DND-41 (cell line): ENCODE data around the gene ZNF581.

Source experiments
- ATAC-seq: fragments of 200-7000 bp; cut with Tn5 transposase; 3 replicates; pipeline ENCODE4 v1.9.1; 2021; ENCODE audit warnings: low read depth; ENCODE audit not compliant: insufficient read depth
- DNase-seq: peaks from one replicate; pipeline ENCODE4 v3.0.0-alpha.2; 2020
- H2AFZ ChIP-seq: 2 replicates; pipeline ENCODE4 v1.6.0; 2012; ENCODE audit warnings: low read depth, low read length
- H3K27ac ChIP-seq: 2 replicates; pipeline ENCODE4 v1.5.1; 2012; ENCODE audit warnings: low read length, inconsistent platforms
- H3K27me3 ChIP-seq: fragments of 200-600 bp; sonication (generic); 2 replicates; pipeline ENCODE4 v1.6.0; 2012; ENCODE audit warnings: low read length, mild to moderate bottlenecking, inconsistent platforms; ENCODE audit not compliant: insufficient read depth, poor library complexity
- H3K36me3 ChIP-seq: 2 replicates; pipeline ENCODE4 v1.5.1; 2012; ENCODE audit warnings: low read length, inconsistent platforms; ENCODE audit not compliant: insufficient read depth
- H3K4me1 ChIP-seq: 2 replicates; pipeline ENCODE4 v1.5.1; 2012; ENCODE audit warnings: mild to moderate bottlenecking, low read length; ENCODE audit not compliant: insufficient read depth
- H3K4me2 ChIP-seq: 2 replicates; pipeline ENCODE4 v1.6.0; 2012; ENCODE audit warnings: mild to moderate bottlenecking, moderate library complexity, low read length, inconsistent platforms; ENCODE audit not compliant: insufficient read depth
- H3K4me3 ChIP-seq, 2 experiments: fragments of 200-600 bp in 1 of 2; shearing (Covaris generic) in 1 of 2; 2 replicates each; pipeline ENCODE4 v1.5.1; 2012 to 2016; ENCODE audit warnings: inconsistent platforms in 2 of 2, low read length in 2 of 2, mild to moderate bottlenecking in 2 of 2, low read depth in 1 of 2, moderate library complexity in 1 of 2
- H3K79me2 ChIP-seq: 2 replicates; pipeline ENCODE4 v1.6.0; 2012; ENCODE audit warnings: low read length, inconsistent platforms; ENCODE audit not compliant: insufficient read depth
- H3K9ac ChIP-seq: 2 replicates; pipeline ENCODE4 v1.6.0; 2012; ENCODE audit warnings: low read depth, mild to moderate bottlenecking, inconsistent platforms, low read length, moderate library complexity
- H3K9me3 ChIP-seq: 2 replicates; pipeline ENCODE4 v1.5.1; 2012; ENCODE audit warnings: low read length, moderate library complexity, mild to moderate bottlenecking, inconsistent platforms; ENCODE audit not compliant: insufficient read depth, severe bottlenecking
- H4K20me1 ChIP-seq: 2 replicates; pipeline ENCODE4 v1.6.0; 2012; ENCODE audit warnings: low read length; ENCODE audit not compliant: insufficient read depth
- EZH2 ChIP-seq: IDR thresholded peaks from 3 replicates; pipeline ENCODE4 v1.6.1; 2012; ENCODE audit warnings: borderline replicate concordance, low read depth, mild to moderate bottlenecking, moderate library complexity, low read length, inconsistent platforms; ENCODE audit not compliant: severe bottlenecking
- TF ChIP-seq, protein P1 (sequence below): IDR thresholded peaks from 2 replicates; pipeline ENCODE4 v1.5.1; 2012; ENCODE audit warnings: borderline replicate concordance, low read length, moderate library complexity, mild to moderate bottlenecking; ENCODE audit not compliant: poor library complexity, severe bottlenecking; ENCODE audit errors: extremely low read depth

ZNF581 gene

DNA sequence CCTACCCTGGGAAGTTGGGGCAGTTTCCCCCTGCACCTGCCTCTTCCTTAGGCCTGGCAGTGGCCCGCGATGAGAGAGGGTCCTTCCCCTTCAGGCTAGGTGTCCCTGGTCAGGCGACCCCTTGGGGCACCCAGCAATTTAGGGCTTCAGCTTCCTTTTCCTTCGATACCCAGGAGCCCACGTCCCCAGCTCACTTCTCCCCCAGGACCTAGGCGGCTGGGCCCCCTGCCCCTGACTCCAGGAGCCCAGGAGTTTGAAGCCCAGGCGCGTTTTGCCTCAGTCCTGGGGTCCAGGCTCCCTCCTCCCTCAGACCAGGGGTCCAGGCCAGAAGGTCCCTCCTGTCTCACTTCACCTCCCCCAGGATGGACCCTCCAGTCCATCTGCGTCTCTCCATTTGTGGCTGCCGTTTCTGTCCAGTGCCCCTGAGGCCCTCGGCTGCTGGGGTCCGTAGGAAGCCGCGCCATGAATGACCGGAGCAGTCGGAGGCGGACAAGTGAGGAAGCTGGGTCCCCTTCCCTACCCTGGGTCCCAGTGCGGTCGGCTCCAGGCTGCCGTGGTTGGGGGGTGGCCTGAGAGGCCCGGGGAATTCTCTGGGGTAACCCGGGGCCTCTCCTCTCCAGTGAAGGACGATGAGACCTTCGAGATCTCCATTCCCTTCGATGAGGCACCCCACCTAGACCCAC lies 5.3 kb downstream of the ZNF581 start:
- Histone ChIP-seq H3K9ac (peak overlapping the region; percentile 96), H3K4me3 (peak overlapping the region; percentile 70 to 81), H2AFZ (peak overlapping the region; percentile 85), H3K4me1 (peaks cover 67% of the 10 kb centered on the region), H3K36me3 (peaks cover 23% of the 10 kb centered on the region), H3K4me2 (peak overlapping the region; percentile 93), H3K9me3 (no peaks in the 10 kb centered on the region), H3K79me2 (peaks cover 48% of the 10 kb centered on the region), H3K27ac (peak overlapping the region; percentile 87), H3K27me3 (no peaks in the 10 kb centered on the region), H4K20me1 (peaks cover 13% of the 10 kb centered on the region; the same call in 1 of the 2 replicates)
- TF ChIP-seq, protein P1, sequence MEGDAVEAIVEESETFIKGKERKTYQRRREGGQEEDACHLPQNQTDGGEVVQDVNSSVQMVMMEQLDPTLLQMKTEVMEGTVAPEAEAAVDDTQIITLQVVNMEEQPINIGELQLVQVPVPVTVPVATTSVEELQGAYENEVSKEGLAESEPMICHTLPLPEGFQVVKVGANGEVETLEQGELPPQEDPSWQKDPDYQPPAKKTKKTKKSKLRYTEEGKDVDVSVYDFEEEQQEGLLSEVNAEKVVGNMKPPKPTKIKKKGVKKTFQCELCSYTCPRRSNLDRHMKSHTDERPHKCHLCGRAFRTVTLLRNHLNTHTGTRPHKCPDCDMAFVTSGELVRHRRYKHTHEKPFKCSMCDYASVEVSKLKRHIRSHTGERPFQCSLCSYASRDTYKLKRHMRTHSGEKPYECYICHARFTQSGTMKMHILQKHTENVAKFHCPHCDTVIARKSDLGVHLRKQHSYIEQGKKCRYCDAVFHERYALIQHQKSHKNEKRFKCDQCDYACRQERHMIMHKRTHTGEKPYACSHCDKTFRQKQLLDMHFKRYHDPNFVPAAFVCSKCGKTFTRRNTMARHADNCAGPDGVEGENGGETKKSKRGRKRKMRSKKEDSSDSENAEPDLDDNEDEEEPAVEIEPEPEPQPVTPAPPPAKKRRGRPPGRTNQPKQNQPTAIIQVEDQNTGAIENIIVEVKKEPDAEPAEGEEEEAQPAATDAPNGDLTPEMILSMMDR = no peak
- TF ChIP-seq EZH2 = no peak
- ATAC-seq (peak; percentile 28; the same call in 2 of the 3 replicates), DNase-seq (no peak)

DNA sequence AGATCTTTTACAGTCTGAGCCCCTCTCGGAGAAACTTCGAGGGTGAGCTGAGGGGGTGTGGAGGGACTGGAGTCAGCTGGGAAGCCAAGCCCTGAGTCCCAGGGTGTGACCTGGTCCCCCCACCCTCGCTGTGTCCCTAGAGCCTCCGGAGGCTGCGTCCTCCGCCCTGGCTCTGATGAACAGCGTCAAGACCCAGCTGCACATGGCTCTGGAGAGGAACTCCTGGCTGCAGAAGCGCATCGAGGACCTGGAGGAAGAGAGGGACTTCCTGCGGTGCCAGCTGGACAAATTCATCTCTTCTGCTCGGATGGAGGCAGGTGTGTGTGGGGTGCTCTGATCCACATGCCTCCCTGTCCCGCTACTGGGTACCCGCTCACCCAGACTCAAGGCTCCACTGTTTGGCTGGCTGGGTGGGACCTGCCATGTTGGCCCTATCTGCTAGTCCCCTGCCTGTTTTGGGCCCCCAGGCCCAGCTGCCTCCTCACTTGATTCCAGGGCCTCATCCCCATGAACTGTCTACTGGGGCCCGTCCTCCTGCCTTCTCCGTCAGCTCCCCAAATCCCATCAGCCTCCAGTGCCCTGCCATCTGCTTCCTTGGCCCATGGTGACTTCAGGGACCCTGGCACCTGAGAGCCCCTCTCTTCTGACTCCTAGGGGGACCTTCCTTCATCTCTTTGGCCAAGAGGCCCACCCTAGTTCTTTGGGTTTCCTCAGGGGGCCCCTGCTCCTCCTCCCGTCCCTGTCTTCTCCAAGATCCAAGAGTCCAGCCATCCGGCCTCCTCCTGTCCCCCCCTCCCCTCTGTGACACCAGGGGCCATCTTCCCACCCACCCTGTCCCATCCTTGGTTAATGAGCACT lies 6.0 kb downstream of the ZNF581 start:
- Histone ChIP-seq H3K9me3 (no peaks in the 10 kb centered on the region), H3K4me2 (peak overlapping the region; percentile 93), H3K4me3 (peak overlapping the region in 1 of 2 experiments; percentile 70; a peak in 2 of 4 replicates), H3K27ac (no peak overlapping the region; the same call in 1 of the 2 replicates), H3K27me3 (no peaks in the 10 kb centered on the region), H3K9ac (peak overlapping the region; percentile 96), H3K36me3 (peaks cover 22% of the 10 kb centered on the region), H2AFZ (no peak overlapping the region), H4K20me1 (peaks cover 6% of the 10 kb centered on the region; the same call in 1 of the 2 replicates), H3K79me2 (peaks cover 41% of the 10 kb centered on the region), H3K4me1 (peaks cover 60% of the 10 kb centered on the region)
- no peak for TF ChIP-seq EZH2
- TF ChIP-seq, protein P1 = no peak
- DNase-seq = no peak
- no peak for ATAC-seq

DNA sequence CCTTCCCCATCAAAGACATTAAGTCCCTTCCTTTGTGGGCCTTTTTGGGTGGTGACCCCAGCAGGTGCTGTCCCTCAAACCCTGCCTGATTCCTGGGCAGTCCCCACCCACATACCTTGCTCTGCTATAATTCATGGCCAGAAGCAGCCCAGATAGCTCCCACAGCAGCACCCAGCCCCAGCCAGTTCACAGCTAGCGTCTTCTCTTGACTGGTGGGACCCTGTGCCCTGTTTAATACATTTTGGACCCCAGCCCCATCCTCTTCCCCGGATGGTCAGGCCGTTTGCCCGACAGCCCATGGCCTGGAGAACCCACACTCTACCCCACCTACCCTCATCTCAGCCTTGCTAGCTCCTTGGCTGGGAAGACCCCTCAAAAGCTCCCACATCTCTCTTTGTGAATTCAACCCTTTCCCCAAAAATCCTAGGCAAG lies 6.7 kb downstream of the ZNF581 start:
- no peak overlapping the region for H2AFZ ChIP-seq
- no peak overlapping the region; the same call in 1 of the 2 replicates for H3K9ac ChIP-seq
- no peak overlapping the region for H3K4me2 ChIP-seq
- H3K9me3 ChIP-seq = no peaks in the 10 kb centered on the region
- H3K4me1 ChIP-seq = peaks cover 54% of the 10 kb centered on the region
- H3K27me3 ChIP-seq = no peaks in the 10 kb centered on the region
- peaks cover 15% of the 10 kb centered on the region for H3K36me3 ChIP-seq
- H4K20me1 ChIP-seq = 0 out of 2 replicates have a peak, but pooled peaks cover 2% of the 10 kb centered on the region
- H3K79me2 ChIP-seq = peaks cover 37% of the 10 kb centered on the region
- no peak for TF ChIP-seq EZH2
- TF ChIP-seq, protein P1 = no peak
- no peak overlapping the region for H3K27ac ChIP-seq
- ATAC-seq = no peak
- DNase-seq = no peak
- H3K4me3 ChIP-seq = no peak overlapping the region
